HG02884 (cell line): Measurements from ENCODE around the gene ZNF469.

ENCODE experiments used
- ATAC-seq: cut with Tn5 transposase; IDR thresholded peaks from one replicate; pipeline ENCODE4 v1.9.1; 2021; ENCODE audit warnings: mild to moderate bottlenecking, moderate library complexity; ENCODE audit not compliant: unreplicated experiment

Gene ZNF469, protein sequence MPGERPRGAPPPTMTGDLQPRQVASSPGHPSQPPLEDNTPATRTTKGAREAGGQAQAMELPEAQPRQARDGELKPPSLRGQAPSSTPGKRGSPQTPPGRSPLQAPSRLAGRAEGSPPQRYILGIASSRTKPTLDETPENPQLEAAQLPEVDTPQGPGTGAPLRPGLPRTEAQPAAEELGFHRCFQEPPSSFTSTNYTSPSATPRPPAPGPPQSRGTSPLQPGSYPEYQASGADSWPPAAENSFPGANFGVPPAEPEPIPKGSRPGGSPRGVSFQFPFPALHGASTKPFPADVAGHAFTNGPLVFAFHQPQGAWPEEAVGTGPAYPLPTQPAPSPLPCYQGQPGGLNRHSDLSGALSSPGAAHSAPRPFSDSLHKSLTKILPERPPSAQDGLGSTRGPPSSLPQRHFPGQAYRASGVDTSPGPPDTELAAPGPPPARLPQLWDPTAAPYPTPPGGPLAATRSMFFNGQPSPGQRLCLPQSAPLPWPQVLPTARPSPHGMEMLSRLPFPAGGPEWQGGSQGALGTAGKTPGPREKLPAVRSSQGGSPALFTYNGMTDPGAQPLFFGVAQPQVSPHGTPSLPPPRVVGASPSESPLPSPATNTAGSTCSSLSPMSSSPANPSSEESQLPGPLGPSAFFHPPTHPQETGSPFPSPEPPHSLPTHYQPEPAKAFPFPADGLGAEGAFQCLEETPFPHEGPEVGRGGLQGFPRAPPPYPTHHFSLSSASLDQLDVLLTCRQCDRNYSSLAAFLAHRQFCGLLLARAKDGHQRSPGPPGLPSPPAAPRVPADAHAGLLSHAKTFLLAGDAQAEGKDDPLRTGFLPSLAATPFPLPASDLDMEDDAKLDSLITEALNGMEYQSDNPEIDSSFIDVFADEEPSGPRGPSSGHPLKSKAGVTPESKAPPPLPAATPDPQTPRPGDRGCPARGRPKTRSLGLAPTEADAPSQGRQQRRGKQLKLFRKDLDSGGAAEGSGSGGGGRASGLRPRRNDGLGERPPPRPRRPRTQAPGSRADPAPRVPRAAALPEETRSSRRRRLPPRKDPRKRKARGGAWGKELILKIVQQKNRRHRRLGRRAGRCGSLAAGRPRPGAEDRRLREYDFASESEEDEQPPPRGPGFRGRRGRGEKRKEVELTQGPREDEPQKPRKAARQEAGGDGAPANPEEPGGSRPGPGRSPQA (N-terminal part only)

DNA sequence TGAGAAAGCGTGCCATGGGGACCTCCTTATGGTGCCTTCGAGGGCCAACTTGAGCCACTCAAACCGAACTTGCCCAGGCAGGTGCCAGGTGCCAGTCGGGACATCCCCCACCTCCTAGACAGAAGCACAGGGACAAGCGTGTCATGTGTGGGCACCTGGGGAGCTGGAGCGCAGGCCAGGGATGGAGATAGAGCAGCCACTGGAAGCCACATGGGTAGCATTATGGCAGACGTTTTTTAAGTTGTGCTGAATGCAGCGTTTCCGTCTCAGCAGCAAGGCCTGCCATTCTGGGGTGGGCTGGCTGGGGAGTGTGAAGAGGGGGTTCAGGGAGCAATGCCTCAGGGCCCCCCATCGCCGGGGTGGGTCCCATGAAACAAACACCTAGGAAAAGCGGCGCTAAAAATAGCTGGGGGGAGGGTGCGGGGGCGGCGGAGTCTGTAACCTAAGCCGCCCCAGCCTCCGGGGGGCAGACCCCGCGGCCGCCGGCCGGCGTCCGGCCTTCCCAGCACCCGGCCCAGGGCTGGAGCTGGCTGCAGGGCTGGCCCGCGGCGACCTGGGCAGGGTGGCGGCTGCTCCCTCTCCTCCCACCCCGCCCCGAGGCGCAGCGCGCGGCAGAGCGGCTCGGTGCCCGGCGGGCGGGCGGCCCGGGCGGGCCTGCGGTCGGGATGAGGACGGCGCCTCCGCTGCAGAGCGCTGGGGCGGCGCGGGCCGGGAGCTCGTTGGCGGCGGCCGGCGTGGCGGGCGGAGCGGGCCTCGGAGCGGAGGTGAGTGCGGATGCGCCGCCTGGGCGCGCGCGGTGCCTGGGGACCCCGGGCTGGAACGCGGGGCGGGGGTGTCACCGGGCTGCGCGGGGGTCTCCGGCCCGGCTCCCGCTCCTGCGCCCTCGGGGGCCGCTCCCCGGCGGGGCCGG is at the start of gene ZNF469:
Gene ZNF469, plus strand, starts transcription at position 469 of the 910 bp plus-strand sequence. CDS start 44,512 bp downstream, outside the sequence.
- ATAC-seq = no peak

DNA sequence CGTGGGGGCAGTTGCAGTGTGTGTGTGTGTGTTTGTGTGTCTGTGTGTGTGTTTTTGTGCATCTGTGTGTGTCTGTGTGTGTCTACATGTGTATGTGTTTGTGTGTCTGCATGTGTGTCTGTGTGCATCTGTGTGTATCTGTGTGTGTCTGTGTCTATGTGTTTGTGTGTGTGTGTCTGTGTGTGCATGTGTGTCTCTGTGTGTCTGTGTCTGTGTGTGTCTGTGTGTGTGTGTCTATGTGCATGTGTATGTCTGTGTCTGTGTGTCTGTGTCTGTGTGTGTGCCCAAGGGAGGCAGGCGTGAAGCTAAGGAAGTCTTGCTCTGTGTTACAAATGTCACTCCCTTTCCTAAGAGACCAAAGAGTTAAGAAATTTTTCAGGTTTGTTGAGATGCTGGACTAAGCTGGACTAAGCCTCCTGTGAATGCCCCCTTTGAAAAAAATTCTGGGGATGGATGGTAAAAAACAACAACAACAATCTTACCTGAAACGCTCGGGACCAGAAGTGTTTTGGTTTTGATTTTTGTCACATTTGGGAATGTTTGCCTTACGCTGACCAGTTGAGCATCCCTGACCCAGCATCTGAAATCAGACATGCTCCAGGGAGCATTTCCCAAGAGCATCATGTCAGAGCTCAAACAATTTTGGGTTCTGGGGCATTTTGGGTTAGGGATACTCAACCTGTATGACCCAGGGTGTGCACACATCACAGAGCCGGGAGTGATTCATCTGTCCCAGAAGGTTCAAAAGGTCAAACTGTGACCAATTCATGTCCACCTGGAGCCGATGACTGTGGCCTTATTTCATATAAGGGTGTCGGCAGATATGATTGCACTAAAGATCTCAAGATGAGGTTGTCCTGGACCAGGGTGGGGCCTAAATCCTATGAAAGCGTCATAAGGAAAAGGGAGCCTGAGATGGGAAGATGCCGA is 48.6 kb upstream of the ZNF469 start:
- no peak for ATAC-seq

DNA sequence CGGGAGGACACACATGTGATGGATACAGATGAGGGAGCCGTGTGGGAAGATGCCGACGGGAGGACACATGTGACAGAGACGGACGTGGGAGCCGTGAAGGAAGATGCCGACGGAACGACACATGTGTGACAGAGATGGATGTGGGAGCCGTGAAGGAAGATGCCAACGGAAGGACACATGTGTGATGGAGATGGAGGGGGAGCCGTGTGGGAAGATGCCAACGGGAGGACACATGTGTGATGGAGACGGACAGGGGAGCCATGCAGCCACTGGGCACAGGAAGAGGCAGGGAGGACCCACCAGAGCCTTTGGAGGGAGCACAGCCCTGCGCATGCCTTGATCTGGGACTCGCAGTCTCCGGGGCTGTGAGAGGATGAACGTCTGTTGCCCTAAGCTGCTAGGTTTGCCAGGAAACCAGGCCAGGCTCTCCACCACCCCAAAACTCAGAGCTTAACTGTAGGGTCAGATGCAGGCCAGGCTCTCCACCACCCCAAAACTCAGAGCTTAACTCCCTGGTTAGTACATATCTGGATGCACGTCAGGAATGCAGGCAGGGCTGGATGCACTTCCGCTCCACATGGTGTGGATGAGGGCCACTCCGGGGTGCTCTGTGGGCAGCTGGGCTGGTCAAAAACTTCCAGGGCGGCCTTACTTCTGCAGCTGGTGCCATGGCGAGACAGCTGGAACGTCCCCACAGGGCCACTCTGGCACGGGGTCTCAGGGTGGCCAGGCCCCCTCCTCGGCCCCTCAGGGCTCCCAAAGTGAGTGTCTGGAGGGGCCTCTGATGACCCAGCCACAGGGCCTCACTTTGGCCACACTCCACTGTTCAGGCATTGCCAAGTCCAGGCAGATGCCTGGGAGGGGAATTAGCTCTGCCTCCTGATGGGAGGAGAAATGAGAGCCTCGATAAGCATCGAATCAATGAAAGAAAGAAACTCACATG is 47.7 kb upstream of the ZNF469 start:
- no peak for ATAC-seq

DNA sequence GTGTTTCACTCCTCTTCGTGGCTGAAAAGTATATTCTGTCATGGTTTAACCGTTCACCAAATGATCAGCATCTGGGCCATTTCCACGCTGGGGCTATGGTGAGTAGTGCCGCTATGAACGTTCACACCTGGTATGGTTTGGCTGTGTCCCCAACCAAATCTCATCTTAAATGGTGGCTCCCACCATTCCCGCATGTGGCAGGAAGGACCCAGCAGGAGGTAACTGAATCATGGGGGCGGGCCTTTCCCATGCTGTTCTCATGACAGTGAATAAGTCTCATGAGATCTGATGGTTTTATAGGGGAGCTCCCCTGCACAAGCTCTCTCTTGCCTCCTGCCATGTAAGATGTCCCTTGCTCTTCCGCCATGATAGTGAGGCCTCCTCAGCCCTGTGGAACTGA is 45.7 kb upstream of the ZNF469 start:
- ATAC-seq = no peak

DNA sequence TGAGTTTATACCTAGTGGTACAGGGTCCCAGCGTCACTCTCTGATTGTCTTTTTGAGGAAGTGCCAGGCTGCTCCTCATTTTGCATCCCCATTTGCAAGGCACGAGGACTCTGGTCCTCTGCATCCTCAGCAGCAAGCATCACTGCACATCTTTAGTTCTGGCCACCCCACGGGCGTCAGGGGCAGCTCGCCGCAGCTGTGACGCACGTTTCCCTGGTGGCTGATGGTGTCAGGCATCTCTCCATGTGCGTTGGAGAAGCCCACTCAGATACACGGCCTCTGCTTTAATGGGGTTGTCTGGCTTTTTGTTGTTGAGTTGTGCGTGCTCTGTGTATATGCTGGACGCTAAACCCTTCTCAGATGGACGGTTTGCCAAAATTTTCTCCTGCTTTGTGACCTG is 45.2 kb upstream of the ZNF469 start:
- no peak for ATAC-seq

DNA sequence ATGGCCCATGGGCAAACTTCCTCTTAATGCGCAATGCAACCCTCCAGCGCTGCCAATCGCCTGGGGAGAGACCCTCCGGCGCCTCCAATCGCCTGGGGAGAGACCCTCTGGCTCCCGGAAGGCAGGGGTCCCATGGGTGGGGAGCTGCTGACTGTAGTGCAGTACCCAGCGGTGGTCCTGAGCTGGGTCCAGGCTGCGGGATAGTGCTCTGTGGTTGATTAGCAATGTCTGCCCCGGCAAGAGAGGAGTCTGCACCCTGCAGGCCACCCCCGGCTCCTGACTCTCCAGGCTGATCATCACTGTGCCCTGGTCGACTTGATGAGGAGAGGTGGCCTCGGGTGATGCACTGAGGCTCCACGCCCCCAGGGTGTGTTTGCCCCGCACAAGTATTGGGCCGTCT is 44.6 kb upstream of the ZNF469 start:
- ATAC-seq = no peak

DNA sequence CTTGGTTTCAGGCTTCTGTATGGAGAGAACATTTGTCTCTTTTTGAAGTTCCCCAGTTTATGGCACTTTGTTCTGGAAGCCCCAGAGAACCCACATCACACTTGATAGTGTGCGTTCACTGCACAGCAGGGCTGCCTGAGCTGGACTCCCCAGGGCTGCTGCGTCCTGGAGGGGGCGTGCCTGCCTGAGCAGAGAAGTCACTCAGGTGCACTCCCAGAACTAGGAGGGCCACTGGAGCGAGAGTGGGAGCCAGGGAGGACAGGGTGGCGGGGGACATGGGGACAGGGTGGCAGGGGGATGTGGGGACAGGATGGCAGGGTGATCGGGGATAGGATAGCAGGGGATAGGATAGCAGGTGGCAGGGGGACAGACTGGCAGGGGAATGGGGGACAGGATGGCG is 43.9 kb upstream of the ZNF469 start:
- no peak for ATAC-seq

DNA sequence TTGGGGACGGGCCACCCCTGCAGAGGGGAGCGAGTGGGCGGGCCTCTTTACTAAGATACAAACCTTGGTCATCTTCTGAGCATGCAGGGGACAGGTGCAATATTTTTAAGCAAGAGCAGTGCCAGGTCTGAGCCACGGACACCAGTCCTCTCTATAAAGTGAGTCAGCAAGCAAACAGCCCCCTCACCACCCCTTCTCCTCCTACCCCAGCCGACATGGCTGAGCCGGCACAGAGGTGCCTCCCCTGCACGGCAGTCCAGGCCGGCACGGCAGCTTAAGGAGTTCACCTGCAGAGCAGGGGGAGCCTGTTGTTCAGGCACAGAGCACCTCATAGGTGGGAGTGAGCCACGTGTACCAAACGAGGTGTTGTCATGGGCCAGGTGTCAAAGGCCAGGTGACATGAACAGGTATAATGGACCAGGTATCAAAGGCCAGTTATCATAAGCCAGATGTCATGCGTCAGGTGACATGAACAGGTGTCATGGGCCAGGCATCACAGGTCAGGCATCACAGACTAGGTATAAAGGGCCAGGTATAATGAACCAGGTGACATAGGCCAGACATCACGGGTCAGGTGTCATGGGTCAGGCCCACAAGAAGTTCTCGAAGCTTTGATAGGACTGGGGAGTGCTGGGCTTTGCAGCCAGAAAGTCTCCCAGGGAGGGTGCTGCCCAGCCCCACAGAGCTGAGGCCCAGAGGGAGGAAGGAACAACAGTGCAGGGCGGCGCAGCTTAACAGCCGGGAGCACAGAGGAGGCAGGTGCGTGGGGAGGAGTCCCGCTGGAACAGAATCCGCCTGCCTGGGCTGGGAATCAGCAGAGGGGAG is 42.6 kb upstream of the ZNF469 start:
- ATAC-seq = no peak

DNA sequence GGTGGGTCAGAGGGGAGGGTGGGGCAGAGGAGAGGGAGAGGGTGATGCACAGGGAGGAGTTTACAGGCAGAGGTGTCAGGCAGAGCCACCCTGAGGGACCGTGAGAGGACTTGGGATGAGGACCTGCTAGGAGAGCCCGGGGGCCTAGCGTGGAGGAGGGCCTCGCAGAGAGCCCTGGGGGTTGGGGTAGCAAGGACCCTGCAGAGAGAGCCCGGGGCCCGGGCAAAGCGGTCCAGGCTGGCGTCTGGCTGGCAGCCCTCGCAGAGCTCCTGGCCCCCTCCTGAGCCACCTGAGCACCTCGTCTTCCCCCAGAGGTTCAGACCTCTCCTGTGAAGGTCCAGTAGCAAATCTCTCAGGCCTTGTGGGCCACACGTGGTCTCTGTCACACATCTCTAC is 42.0 kb upstream of the ZNF469 start:
- ATAC-seq = no peak

DNA sequence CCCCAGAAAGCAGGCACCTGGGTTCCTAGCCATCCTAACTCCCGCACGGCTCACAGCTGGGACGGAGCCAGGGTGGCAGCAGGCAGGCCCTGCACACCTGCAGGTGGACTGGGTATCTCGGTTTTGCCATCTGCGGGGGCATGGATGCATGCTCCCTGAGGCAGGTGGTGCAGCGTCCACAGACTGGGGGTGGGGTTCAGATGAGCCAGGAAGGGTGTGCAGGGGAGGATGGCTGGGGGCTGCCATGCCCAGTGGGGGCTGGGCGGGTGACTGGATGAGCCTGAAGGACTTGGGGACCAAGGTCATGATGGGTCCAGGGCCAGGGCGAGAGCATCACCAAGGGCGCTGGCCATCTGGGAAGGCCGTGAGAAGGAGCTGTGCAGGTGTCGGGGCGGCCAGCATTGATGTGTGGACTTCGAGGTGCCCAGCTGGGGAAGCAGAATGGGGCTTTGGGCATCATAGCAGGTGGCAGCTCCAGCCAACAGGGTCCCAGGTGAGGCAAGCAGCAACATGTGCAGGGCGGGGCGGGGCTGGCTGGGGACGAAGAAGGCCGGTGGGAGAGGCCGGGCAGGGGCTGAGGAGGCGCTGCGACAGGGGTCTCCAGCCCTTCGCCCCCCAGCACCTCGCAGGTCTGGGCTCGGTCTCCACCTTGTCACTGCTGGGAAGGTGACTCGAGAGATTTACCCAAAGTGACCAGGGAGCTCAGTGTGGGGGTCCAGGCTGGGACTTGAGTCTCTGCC is 41.0 kb upstream of the ZNF469 start:
- ATAC-seq = no peak

DNA sequence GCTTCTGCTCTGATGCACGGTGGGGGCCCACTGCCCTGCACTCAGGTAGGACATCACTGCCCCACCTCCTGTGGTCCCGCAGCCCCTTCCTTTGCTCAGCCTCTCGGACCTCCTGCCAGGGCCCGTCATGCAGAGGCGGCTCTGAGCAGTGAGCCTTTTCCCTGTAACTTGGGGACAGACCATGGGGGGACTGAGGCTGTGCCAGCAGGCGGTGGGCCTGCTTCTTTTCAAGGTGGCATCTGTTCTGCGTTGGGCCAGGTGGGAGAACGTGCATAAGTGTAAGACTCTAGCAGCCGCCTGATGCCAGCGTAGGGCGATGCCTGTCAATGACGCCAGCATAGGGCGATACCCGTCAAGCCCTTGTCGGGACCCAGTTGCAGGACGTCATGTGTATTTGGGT is 40.3 kb upstream of the ZNF469 start:
- ATAC-seq = no peak

DNA sequence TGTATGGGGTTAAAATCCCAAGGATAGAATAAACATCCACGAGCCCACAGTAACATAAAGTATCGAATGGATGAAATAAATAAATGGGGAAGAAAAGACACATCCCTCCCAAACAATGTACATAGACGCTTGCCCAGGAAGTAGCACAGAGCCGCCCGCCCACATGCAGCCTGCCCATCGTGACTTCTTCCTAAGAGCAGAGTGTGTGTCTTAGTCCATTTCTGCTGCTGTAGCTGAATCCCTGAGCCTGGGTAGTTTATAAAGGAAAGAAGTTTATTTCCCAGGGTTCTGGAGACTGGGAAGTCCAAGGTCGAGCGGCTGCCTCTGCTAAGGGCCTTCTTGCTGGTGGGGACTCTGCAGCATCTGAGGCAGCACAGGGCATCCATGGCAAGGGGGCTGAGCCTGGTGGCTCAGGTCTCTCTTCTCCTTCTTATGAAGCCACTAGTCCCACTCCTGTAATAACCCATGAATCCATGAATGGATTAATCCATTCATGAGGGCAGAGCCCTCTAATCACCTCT is 39.4 kb upstream of the ZNF469 start:
- no peak for ATAC-seq

DNA sequence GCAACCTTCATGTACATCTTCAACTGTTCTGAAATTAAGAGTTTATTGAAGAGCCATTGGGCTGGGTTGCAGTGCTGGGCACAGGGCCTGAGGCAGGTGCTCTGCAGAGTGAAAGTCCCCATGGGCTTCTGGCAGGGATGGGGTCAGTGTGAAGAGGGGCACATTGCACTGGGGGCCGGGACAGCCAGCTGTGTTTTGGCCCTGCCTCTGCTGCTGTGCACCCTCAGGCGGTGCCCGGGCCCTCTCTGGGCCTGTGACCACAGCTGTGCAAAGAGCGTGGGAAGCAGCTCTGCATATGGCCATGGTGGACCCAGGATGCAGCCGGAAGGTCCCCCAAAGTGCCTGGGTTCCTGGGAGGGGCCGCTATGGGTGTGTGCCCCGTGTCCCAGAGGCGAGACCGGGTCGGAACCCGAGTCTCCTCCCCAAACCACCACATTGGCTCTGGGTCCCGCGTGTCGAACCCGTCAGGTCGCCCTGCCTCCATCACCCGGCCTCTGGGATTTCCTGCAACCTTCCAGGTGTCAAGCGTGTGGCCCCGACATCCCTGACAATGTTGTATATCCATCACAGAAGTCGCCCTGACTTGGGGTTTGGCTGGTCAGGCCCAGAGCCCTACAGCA is 38.2 kb upstream of the ZNF469 start:
- ATAC-seq = no peak

DNA sequence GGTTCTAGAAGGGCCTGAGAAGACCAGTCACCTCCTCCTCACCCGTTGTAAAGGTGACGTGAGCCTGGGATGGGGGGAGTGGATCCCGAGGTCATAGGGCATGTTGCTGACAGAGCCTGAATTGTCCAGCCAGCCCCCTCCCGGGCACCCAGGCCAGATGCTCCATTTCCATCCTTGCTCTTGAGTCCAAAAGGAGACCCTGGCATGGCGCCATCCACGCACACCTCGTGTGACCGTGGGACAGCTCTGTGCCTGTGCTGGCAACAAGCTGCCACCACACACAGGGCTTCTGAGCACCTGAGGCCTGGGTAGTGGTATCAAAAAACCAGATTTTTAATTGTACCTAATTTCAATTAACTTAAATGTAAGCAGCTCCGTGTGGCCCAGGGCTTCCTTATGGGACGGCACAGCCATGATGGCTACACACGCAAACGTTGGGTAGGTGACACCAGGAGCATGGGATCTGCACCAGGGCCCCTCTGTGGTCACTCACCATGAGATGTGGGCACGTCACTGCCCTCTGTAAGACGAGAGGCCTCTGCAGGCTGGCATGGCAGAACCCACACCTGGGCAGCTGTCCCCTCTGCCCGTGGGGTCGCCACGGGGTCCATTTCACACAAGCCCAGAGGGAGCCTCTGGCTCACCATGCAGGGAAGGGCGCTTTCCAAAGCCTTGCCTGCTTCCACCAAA is 37.6 kb upstream of the ZNF469 start:
- ATAC-seq = no peak
